CD1c-positive myeloid dendritic cell (primary cell): ENCODE data around the gene KRTAP3-1.

Experiments
- DNase-seq: peaks from one replicate; pipeline ENCODE4 v3.0.0-alpha.2; 2016; ENCODE audit errors: extremely low spot score

Gene KRTAP3-1

DNA sequence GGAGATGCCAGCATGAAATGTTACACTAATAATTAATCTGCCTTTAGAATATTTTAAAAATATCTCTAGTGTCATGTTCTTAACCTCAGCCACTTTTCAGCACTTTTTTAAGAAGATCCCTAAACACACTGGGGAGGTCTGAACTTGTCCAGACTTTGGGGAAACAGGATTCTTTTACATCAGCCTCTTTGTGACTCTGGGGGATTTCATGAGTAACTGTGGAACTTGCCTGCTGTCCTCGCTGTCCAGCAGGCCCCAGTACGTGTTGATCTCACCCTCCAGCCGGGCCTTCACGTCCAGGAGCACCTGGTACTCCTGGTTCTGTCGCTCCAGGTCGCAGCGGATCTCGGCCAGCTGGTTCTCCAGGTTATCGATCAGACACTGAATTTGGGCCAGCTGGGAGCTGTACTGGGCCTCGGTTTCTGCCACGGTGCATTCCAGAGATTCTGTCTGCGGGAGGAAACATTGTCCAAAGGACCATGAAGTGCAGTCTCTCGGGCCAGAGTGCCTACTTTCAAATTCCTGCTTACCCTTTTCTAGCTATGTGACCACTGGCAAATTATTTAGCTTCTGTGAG is 30.3 kb downstream of the KRTAP3-1 start:
- no peak for DNase-seq

DNA sequence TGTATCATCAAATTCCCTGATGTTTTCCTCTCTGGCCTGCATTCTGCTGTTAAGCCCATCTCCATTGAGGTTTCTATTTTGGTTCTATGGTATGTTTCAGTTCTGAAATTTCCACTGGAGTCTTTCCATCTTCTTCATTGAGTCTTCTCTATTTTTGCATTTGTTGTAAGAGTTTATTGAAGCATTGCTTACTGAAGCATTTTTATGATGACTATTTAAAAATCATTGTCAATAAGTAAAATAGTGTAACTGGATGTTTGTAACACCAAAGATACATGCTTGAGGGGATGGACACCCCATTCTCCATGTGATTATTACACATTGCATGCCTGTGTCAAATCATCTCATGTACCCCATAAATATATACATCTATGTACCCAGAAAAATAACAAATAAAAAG is 33.4 kb downstream of the KRTAP3-1 start:
- no peak for DNase-seq

DNA sequence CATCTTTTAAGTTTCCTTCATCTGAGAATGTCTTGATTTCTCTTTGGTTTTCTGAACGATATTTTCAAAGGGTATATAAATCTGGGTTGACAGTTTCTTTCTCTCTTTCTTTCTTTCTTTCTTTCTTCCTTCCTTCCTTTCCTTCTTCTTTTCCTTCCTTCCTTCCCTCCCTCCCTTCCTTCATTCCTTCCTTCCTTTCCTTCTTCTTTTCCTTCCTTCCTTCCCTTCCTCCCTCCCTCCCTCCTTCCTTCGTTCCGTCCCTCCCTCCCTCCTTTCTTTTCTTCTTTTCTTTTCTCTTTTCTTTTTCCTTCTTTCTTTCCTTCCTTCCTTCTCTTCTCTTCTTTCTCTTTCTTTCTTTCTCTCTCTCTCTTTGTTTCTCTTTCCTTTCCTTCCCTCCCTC is 34.6 kb downstream of the KRTAP3-1 start:
- no peak for DNase-seq

DNA sequence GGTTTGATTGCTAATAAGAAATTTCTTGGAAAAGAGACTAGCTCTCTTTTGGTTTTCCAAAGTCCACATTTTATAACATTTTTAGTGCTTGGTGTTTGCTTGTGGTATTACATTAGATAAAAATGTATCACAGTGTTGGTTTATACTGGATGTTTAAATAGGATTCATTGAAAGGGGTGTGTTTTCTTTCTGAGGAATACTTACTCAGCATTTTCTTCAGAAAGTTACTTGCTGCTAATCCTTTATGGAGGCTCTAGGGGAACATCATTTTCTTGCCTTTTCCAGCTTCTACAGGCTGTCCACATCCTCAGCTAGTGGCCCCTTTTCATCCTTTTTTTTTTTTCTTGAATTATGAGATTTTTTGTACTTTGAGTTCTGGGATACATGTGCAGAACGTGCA is 41.3 kb downstream of the KRTAP3-1 start:
- DNase-seq = no peak

- no peak for DNase-seq
Observed at GRCh38 chr17:40966848-40967247, 42.1 kb downstream of the KRTAP3-1 start, which contains the start of gene KRT39. KRT39 (minus strand) TSS chr17:40966948; CDS start chr17:40966856, 92 bp downstream.

- peak; percentile 17 for DNase-seq
Observed at GRCh38 chr17:40963838-40964237, 45.1 kb downstream of the KRTAP3-1 start.

DNA sequence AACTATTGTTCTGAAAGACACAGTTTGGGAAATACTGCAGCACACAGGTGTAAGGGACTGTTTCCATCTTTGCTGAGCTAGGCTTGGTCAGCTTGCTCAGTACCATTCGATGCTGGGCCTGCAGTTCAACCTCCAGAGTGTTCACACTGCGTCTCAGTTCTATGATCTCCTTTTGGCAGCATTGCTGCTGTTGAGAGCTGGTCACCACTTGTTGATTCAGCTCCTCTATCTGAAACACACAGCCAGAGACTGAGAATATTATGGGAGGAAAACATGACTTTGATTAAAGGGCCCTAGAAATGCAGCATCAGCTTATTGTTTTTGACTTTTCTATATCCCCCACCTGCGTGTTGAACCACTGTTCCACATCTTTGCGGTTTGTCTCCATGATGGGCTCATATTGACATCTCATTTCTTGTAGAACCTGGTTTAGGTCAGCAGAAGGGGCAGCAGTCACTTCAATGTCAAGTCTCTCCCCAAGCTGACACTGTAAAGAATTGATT is 46.8 kb downstream of the KRTAP3-1 start:
- DNase-seq = no peak

GRCh38 chr17:40961591-40961990 is 47.3 kb downstream of the KRTAP3-1 start:
- no peak for DNase-seq

DNA sequence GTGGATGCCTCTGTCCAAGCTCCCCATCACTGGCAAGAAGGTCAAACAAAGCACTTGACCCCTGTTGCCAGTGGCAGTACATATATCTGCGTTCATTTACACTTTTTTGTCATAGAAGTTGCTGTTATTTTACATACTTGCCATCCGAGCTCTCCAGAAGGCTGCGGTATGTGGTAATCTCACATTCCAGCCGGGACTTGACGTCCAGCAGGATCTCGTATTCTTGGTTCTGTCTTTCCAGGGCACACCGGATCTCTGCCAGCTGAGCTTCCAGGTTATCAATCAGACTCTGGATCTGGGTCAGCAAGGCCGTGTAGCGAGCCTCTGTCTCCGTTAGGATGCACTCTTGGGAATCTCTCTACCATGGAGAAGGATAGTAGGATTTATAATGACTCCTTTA is 48.8 kb downstream of the KRTAP3-1 start:
- DNase-seq = no peak
